ENCODE data around the gene MEF2A. TPM values are rescaled to one million over a fixed set of nuclear protein-coding genes. Genes with fewer than 3 reads are reported as not detected.

MEF2A gene
- total and polyA plus RNA-seq, 10 of the 15 experiments (the other 5 are each of a cell fraction or from before 2014, with no cell fraction given): 7.2 to 46.7 (median 35.9) TPM

GRCh38 chr15:99645951-99646350 lies 80.2 kb downstream of the MEF2A start (continued):
- TF ChIP-seq ASH2L (IDR thresholded peaks at IDR 0.05; ENCODE audit: borderline replicate concordance, low read depth) (no peak), KAT2A (conservative IDR thresholded peaks at IDR 0.05; ENCODE audit: control insufficient read depth, low read depth, low read length) (no peak)

- ATAC-seq (no peak), FAIRE-seq (no peak), DNase-seq (ENCODE audit: low read depth, low spot score) (no peak)
- ChIA-PET RAD21 (ENCODE audit: unreplicated experiment) (no interaction called here), POLR2A (interaction anchor here (0.7 to 1.0 kb wide), 2 partner anchors 11 to 17 kb away, joined by 3 read pairs; no protein-coding TSS in a partner anchor), SMC1A (ENCODE audit: uncharacterized antibody, unreplicated experiment) (interaction anchor here (1.2 to 2.4 kb wide), 3 partner anchors 9 to 83 kb away, joined by 3 to 7 read pairs (median 4); no protein-coding TSS in a partner anchor), CTCF (no interaction called here)
- Histone ChIP-seq H3K79me2 (ENCODE audit: control insufficient read depth, insufficient read depth, low read length) (no peaks in the 10 kb centered on the region; the same call in 1 of the 2 replicates), H3K9ac (ENCODE audit: control insufficient read depth, insufficient read depth, low read length) (no peak overlapping the region), H3K4me3 (no peak overlapping the region), H4K20me1 (ENCODE audit: control insufficient read depth, insufficient read depth) (no peaks in the 10 kb centered on the region), H3K4me2 (ENCODE audit: control insufficient read depth, insufficient read depth) (no peak overlapping the region), H3K36me3 (ENCODE audit: control insufficient read depth in 2 of 2, insufficient read depth in 2 of 2, low read length in 1 of 2) (peaks cover 0 to 7% of the 10 kb centered on the region in 2 experiments; a peak in 1 of 4 replicates), H2AFZ (ENCODE audit: control insufficient read depth, low read depth, low read length) (no peak overlapping the region), H3K4me1 (ENCODE audit: control insufficient read depth, insufficient read depth, low read length) (no peaks in the 10 kb centered on the region), H3K9me3 (replicated peaks; ENCODE audit: control insufficient read depth, insufficient read depth, low read length) (peaks cover 6% of the 10 kb centered on the region; the same call in 2 of the 3 replicates), H3K27me3 (replicated peaks in 1 of 2; ENCODE audit: control insufficient read depth in 2 of 2, insufficient read depth in 2 of 2, low read length in 1 of 2) (no peaks in the 10 kb centered on the region), H3K27ac (ENCODE audit: control insufficient read depth, insufficient read depth) (no peak overlapping the region)
- 88% methylated on average over 6 of the region's 6 CpGs for WGBS (ENCODE audit: insufficient coverage, insufficient replicate concordance, low lambda C conversion rate, missing lambda C conversion rate)
- in situ Hi-C loops (cut with MboI): no loop called here
- intact Hi-C loops (cut with micrococcal nuclease; ENCODE audit: unreplicated experiment): no loop called here
- no TSS peak for BruUV-seq (replicated peaks)
- TF ChIP-seq CBFB (IDR thresholded peaks at IDR 0.05; ENCODE audit: low read depth) (no peak), IKZF1 (conservative IDR thresholded peaks at IDR 0.05) (no peak), SMAD1 (IDR thresholded peaks at IDR 0.05; ENCODE audit: low read depth, partially characterized antibody) (no peak), NFYA (IDR thresholded peaks at IDR 0.05; ENCODE audit: borderline replicate concordance, low read depth, low read length) (no peak), CEBPB (IDR thresholded peaks at IDR 0.05; ENCODE audit: borderline replicate concordance in 1 of 2, low read depth in 2 of 2, low read length in 2 of 2) (no peak), PRDM15 (CRISPR knock-in tag; IDR thresholded peaks at IDR 0.05) (no peak), BCL11A (IDR thresholded peaks at IDR 0.05; ENCODE audit: low read depth, low read length) (no peak), NBN (IDR thresholded peaks at IDR 0.05) (no peak), SMAD5 (IDR thresholded peaks at IDR 0.05; ENCODE audit: low read depth) (no peak), ATF2 (IDR thresholded peaks at IDR 0.05; ENCODE audit: low read length) (no peak), CBX5 (IDR thresholded peaks at IDR 0.05; ENCODE audit: low read depth) (no peak)
- TF ChIP-seq, protein P1, sequence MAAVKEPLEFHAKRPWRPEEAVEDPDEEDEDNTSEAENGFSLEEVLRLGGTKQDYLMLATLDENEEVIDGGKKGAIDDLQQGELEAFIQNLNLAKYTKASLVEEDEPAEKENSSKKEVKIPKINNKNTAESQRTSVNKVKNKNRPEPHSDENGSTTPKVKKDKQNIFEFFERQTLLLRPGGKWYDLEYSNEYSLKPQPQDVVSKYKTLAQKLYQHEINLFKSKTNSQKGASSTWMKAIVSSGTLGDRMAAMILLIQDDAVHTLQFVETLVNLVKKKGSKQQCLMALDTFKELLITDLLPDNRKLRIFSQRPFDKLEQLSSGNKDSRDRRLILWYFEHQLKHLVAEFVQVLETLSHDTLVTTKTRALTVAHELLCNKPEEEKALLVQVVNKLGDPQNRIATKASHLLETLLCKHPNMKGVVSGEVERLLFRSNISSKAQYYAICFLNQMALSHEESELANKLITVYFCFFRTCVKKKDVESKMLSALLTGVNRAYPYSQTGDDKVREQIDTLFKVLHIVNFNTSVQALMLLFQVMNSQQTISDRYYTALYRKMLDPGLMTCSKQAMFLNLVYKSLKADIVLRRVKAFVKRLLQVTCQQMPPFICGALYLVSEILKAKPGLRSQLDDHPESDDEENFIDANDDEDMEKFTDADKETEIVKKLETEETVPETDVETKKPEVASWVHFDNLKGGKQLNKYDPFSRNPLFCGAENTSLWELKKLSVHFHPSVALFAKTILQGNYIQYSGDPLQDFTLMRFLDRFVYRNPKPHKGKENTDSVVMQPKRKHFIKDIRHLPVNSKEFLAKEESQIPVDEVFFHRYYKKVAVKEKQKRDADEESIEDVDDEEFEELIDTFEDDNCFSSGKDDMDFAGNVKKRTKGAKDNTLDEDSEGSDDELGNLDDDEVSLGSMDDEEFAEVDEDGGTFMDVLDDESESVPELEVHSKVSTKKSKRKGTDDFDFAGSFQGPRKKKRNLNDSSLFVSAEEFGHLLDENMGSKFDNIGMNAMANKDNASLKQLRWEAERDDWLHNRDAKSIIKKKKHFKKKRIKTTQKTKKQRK (IDR thresholded peaks at IDR 0.05; ENCODE audit: low read depth, low read length): no peak
Measured at GRCh38 chr15:99651023-99651807, 85.4 kb downstream of the MEF2A start.
